Kidney (tissue), 14 donors: Measurements from ENCODE around the gene THSD4. TPM values are rescaled to one million over a fixed set of nuclear protein-coding genes. Genes with fewer than 3 reads are reported as not detected.
A peak's percentile ranks its signal among the peaks of the same experiment; 100 is the strongest.

Source experiments
- DNase-seq, 5 donors: peaks; one replicate each; pipeline ENCODE4 v3.0.0-alpha.2; 2013 to 2020
- FAIRE-seq: peaks from 2 replicates; lab custom pipeline; 2012; peaks lifted over from hg19 to GRCh38; lab: Jason Lieb, UNC
- H3K27ac ChIP-seq, 2 donors: one replicate each; pipeline ENCODE4 v1.7.0; 2013; ENCODE audit warnings: low read depth in 2 of 2, low read length in 2 of 2, inconsistent platforms in 1 of 2
- H3K27me3 ChIP-seq: one replicate; pipeline ENCODE4 v1.7.1; 2013; ENCODE audit warnings: low read length, inconsistent platforms; ENCODE audit not compliant: control insufficient read depth, insufficient read depth
- H3K36me3 ChIP-seq, 3 donors: one replicate each; pipeline versions ENCODE4 v1.7.0 to v1.7.1; 2013; ENCODE audit warnings: low read length in 3 of 3, control low read depth in 1 of 3, inconsistent platforms in 1 of 3; ENCODE audit not compliant: insufficient read depth in 3 of 3, control insufficient read depth in 2 of 3
- H3K4me1 ChIP-seq, 3 donors: one replicate each; pipeline versions ENCODE4 v1.7.0 to v1.7.1; 2013; ENCODE audit warnings: low read length in 3 of 3, inconsistent platforms in 1 of 3, low read depth in 1 of 3; ENCODE audit not compliant: control insufficient read depth in 2 of 3, insufficient read depth in 2 of 3
- H3K4me3 ChIP-seq, 3 donors: one replicate each; pipeline versions ENCODE4 v1.7.0 to v1.8.1; 2013; ENCODE audit warnings: low read length in 3 of 3, control low read depth in 1 of 3, inconsistent platforms in 1 of 3
- H3K9ac ChIP-seq, 3 donors: one replicate each; pipeline versions ENCODE4 v1.7.0 to v1.7.1; 2013; ENCODE audit warnings: low read length in 3 of 3, control low read depth in 1 of 3, inconsistent platforms in 1 of 3
- H3K9me3 ChIP-seq, 3 donors: one replicate each; pipeline versions ENCODE4 v1.7.0 to v1.7.1; 2013; ENCODE audit warnings: low read length in 3 of 3, control low read depth in 1 of 3, inconsistent platforms in 1 of 3; ENCODE audit not compliant: control insufficient read depth in 2 of 3, insufficient read depth in 1 of 3
- intact Hi-C: fragments of 100-400 bp; cut with DNase I; formaldehyde crosslinking; loops from one replicate; pipeline ENCODE4 v1.11.1; 2022
- polyA plus RNA-seq: library from polyadenylated mRNA; stranded (reverse); fragments of 350-450 nt; fragmentation: Illumina TruSeq; extraction: RNeasy Lipid Tissue Mini Kit (QIAGEN cat#74804); gene quantifications from one replicate; pipeline ENCODE4 v1.2.3, GENCODE V29; 2014; ENCODE audit warnings: low read depth, low replicate concordance; ENCODE audit not compliant: insufficient read depth
- total RNA-seq: library from RNA; stranded (reverse); fragmentation: NEBNext Ultra II Directional; extraction: Animal tissue kit (Norgen Biotek cat#: 25700); gene quantifications from one replicate; pipeline ENCODE4 v1.2.1, GENCODE V29; 2021
- TF ChIP-seq, protein P1 (sequence below): IDR thresholded peaks from 3 replicates; pipeline ENCODE4 v1.5.1; 2012; ENCODE audit warnings: mild to moderate bottlenecking, moderate library complexity, borderline replicate concordance; ENCODE audit not compliant: insufficient read depth; ENCODE audit errors: extremely low read depth
- donor health status: control.
- donor health status: control.
- donor health status: control.
- donor health status: control.
- donor health status: control.
- donor health status: DM: yes; HTN: yes; CAD: no.
- donor health status: Normal renal cell carcinoma (clear cell type).

Gene THSD4
- total and polyA plus RNA-seq, 2 donors from 2014 or later: 9.4 to 36.3 TPM

DNA sequence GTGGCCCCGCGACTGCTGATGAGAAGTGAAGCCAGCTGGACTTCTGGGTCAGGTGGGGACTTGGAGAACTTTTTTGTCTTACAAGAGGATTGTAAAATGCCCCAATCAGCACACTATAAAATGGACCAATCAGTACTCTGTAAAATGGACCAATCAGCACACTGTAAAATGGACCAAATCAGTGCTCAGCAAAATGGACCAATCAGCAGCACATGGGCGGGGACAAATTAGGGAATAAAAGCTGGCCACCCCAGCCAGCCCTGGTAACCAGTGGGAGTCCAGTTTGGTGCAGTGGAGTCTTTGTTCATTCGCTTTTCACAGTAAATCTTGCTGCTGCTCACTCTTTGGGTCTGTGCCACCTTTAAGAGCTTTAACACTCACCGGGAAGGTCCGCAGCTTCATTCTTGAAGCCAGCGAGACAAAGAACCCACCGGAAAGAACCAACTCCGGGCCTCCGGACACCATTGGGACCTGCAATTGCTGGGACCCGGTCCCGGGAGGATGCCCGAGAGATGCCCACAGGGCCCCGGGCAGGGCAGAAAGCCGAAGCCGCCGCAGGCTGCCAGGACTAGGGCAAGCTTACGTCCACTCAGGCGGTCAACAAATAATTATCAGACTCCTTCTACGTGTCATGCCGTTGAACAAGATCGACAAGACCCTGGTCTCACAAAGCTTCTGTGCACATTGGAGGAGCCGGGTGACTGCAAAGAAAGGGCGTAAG is 686.8 kb downstream of the THSD4 start:
- FAIRE-seq: no peak
- Histone ChIP-seq H3K36me3 (no peaks in the 10 kb centered on the region), H3K9me3 (no peaks in the 10 kb centered on the region), H3K27me3 (no peaks in the 10 kb centered on the region), H3K4me3 (no peak overlapping the region), H3K9ac (no peak overlapping the region), H3K4me1 (peaks cover 0 to 10% (median under 1%) of the 10 kb centered on the region in 3 donors), H3K27ac (no peak overlapping the region)
- TF ChIP-seq, protein P1, sequence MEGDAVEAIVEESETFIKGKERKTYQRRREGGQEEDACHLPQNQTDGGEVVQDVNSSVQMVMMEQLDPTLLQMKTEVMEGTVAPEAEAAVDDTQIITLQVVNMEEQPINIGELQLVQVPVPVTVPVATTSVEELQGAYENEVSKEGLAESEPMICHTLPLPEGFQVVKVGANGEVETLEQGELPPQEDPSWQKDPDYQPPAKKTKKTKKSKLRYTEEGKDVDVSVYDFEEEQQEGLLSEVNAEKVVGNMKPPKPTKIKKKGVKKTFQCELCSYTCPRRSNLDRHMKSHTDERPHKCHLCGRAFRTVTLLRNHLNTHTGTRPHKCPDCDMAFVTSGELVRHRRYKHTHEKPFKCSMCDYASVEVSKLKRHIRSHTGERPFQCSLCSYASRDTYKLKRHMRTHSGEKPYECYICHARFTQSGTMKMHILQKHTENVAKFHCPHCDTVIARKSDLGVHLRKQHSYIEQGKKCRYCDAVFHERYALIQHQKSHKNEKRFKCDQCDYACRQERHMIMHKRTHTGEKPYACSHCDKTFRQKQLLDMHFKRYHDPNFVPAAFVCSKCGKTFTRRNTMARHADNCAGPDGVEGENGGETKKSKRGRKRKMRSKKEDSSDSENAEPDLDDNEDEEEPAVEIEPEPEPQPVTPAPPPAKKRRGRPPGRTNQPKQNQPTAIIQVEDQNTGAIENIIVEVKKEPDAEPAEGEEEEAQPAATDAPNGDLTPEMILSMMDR: no peak
- intact Hi-C loops: no loop called here
- DNase-seq: no peak

- Histone ChIP-seq H3K36me3 (no peaks in the 10 kb centered on the region), H3K27ac (no peak overlapping the region), H3K9ac (no peak overlapping the region), H3K27me3 (no peaks in the 10 kb centered on the region), H3K9me3 (no peaks in the 10 kb centered on the region), H3K4me1 (peaks cover 0 to 12% (median 5%) of the 10 kb centered on the region in 3 donors), H3K4me3 (no peak overlapping the region)
- intact Hi-C loops: no loop called here
- FAIRE-seq: no peak
- DNase-seq: no peak
- TF ChIP-seq, protein P1: peak; percentile 20
Observed at GRCh38 chr15:71802770-71803169, 687.5 kb downstream of the THSD4 start.

DNA sequence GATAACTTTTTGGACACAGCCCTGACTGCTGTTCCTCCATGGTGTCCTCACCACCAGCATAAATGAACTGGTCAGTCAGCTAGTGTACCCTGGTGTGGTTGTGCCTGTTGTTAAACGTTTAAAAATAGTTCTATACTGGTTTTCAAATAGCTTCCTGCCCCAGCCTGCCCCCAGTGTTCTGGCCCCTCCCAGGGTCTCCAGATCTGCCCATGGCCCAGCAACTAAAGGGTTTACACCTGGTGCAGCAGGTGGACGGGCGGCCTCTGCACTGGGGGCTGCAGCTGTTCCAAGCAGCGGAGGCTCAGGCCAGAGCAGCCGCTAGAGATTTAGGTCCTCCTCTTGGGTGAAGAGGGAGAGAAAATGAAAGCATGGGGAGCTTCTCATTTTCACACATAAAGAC is 689.0 kb downstream of the THSD4 start:
- Histone ChIP-seq H3K27me3 (no peaks in the 10 kb centered on the region), H3K36me3 (no peaks in the 10 kb centered on the region), H3K27ac (no peak overlapping the region), H3K4me1 (peaks cover 0 to 14% (median 8%) of the 10 kb centered on the region in 3 donors), H3K4me3 (no peak overlapping the region), H3K9ac (no peak overlapping the region), H3K9me3 (no peaks in the 10 kb centered on the region)
- TF ChIP-seq, protein P1: no peak
- intact Hi-C loops: no loop called here
- no peak for FAIRE-seq
- DNase-seq: no peak
